HG02870 (cell line): ENCODE data around the gene C2orf92.
A peak's percentile ranks its signal among the peaks of the same experiment; 100 is the strongest.
"Not testable (repeated sequence)": the region's sequence is repeated elsewhere in the genome, so short reads cannot be mapped to it uniquely, and the experiment has no call there.

Experiments used
- ATAC-seq: cut with Tn5 transposase; IDR thresholded peaks from one replicate; pipeline ENCODE4 v1.9.1; 2021; ENCODE audit warnings: mild to moderate bottlenecking, moderate library complexity; ENCODE audit not compliant: unreplicated experiment

The C2orf92 gene

GRCh38 chr2:97688062-97688827, 18.7 kb downstream of the C2orf92 start:
- ATAC-seq = peak; percentile 66

- no peak for ATAC-seq
These were observed 21.7 kb downstream of the C2orf92 start for GRCh38 chr2:97691166-97691565.

- no peak for ATAC-seq
These were observed 24.0 kb downstream of the C2orf92 start for GRCh38 chr2:97693476-97693875.

GRCh38 chr2:97695744-97696143, 26.2 kb downstream of the C2orf92 start:
- ATAC-seq = no peak

GRCh38 chr2:97697252-97698235, 28.0 kb downstream of the C2orf92 start:
- peak; percentile 73 for ATAC-seq

GRCh38 chr2:97698530-97698929, 29.0 kb downstream of the C2orf92 start:
- no peak for ATAC-seq

- peak; percentile 59 for ATAC-seq
These were observed 30.4 kb downstream of the C2orf92 start for GRCh38 chr2:97699765-97700444.

GRCh38 chr2:97701186-97701585, 31.7 kb downstream of the C2orf92 start:
- no peak for ATAC-seq

- no peak for ATAC-seq
These were observed 32.4 kb downstream of the C2orf92 start for GRCh38 chr2:97701851-97702465.

GRCh38 chr2:97702731-97703470, 33.4 kb downstream of the C2orf92 start:
- ATAC-seq = no peak

GRCh38 chr2:97703741-97704140, 34.2 kb downstream of the C2orf92 start:
- no peak for ATAC-seq

GRCh38 chr2:97704989-97705388, 35.5 kb downstream of the C2orf92 start:
- ATAC-seq = no peak

GRCh38 chr2:97706112-97706511, 36.6 kb downstream of the C2orf92 start:
- ATAC-seq = no peak

GRCh38 chr2:97706708-97707345, 37.3 kb downstream of the C2orf92 start:
- no peak for ATAC-seq

- no peak for ATAC-seq
These were observed 38.0 kb downstream of the C2orf92 start for GRCh38 chr2:97707362-97708047.

GRCh38 chr2:97708048-97708380, 38.5 kb downstream of the C2orf92 start:
- no peak for ATAC-seq

- no peak for ATAC-seq
These were observed 39.1 kb downstream of the C2orf92 start for GRCh38 chr2:97708608-97709007.

- ATAC-seq = no peak
These were observed 41.8 kb downstream of the C2orf92 start for GRCh38 chr2:97711394-97711711.

- not testable (repeated sequence) for ATAC-seq
These were observed 42.7 kb downstream of the C2orf92 start for GRCh38 chr2:97712175-97712574.
